ENCODE results near the gene CPM.

Gene CPM

DNA sequence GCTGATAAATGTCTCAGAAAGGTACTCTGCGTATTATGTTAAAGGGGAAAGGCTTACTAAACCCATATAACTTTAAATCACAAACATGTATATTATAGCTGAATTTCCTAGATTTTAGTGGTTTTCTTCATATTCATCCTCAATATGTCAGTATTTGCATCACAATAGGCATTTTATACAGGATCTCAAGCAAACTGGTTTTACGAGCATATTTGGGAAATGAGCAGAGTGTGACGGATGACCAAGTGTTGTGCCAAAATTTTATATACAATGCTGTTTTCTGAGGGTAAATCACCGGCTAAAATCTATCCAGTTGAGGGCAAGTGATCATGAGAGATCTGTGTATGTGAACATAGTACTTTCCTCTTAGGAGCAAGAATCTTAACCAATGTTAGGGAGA lies 8.4 kb downstream of the CPM start:
- TF ChIP-seq, protein P1, sequence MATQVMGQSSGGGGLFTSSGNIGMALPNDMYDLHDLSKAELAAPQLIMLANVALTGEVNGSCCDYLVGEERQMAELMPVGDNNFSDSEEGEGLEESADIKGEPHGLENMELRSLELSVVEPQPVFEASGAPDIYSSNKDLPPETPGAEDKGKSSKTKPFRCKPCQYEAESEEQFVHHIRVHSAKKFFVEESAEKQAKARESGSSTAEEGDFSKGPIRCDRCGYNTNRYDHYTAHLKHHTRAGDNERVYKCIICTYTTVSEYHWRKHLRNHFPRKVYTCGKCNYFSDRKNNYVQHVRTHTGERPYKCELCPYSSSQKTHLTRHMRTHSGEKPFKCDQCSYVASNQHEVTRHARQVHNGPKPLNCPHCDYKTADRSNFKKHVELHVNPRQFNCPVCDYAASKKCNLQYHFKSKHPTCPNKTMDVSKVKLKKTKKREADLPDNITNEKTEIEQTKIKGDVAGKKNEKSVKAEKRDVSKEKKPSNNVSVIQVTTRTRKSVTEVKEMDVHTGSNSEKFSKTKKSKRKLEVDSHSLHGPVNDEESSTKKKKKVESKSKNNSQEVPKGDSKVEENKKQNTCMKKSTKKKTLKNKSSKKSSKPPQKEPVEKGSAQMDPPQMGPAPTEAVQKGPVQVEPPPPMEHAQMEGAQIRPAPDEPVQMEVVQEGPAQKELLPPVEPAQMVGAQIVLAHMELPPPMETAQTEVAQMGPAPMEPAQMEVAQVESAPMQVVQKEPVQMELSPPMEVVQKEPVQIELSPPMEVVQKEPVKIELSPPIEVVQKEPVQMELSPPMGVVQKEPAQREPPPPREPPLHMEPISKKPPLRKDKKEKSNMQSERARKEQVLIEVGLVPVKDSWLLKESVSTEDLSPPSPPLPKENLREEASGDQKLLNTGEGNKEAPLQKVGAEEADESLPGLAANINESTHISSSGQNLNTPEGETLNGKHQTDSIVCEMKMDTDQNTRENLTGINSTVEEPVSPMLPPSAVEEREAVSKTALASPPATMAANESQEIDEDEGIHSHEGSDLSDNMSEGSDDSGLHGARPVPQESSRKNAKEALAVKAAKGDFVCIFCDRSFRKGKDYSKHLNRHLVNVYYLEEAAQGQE (IDR thresholded peaks at IDR 0.05; ENCODE audit: insufficient read depth in 1 of 2, low read depth in 2 of 2, low read length in 2 of 2) = no peak
- TF ChIP-seq SIN3A (IDR thresholded peaks at IDR 0.05; ENCODE audit: borderline replicate concordance, insufficient read depth, low read length) (no peak), FOXP2 (optimal IDR thresholded peaks at IDR 0.05; ENCODE audit: borderline replicate concordance, extremely low read depth, extremely low read length, insufficient read depth) (no peak), TAF1 (IDR thresholded peaks at IDR 0.05; ENCODE audit: borderline replicate concordance, insufficient read depth, low read length) (no peak)

DNA sequence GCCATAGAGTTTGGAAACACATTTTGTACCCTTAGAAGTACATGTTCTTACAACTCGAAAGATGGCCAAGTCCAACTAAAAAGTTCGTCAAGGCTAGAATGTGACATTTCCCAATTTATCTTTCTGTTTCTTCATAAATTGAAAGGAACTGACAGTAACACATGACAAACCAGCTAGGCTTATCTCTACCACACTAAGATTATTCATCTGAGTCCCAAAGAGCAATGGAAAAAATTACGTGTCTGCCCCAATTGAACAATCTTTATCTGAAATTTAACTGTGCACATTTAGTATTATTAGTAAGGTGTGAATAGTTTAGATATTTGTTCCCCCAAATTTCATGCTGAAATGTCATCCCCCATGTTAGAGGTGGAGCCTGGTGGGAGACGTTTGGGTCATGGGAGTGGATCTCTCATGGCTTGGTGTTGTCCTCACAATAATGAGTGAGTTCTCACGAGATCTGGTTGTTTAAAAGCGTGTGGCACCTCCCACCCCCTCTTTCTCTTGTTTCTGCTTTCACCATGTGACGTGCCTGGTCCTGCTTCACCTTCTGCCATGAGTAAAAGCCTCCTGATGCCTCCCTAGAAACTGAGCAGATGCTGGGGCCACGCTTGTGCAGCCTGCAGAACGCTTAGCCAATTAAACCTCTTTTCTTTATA lies 13.3 kb downstream of the CPM start:
- no peak for TF ChIP-seq FOXP2 (optimal IDR thresholded peaks at IDR 0.05; ENCODE audit: borderline replicate concordance, extremely low read depth, extremely low read length, insufficient read depth)
- TF ChIP-seq POLR2AphosphoS5 (IDR thresholded peaks at IDR 0.05; ENCODE audit: low read depth, low read length) = no peak
- no peak for TF ChIP-seq TAF1 (IDR thresholded peaks at IDR 0.05; ENCODE audit: borderline replicate concordance, insufficient read depth, low read length)
- TF ChIP-seq SIN3A (IDR thresholded peaks at IDR 0.05; ENCODE audit: borderline replicate concordance, insufficient read depth, low read length) = no peak
- TF ChIP-seq, protein P1 (IDR thresholded peaks at IDR 0.05; ENCODE audit: insufficient read depth in 1 of 2, low read depth in 2 of 2, low read length in 2 of 2) = no peak

DNA sequence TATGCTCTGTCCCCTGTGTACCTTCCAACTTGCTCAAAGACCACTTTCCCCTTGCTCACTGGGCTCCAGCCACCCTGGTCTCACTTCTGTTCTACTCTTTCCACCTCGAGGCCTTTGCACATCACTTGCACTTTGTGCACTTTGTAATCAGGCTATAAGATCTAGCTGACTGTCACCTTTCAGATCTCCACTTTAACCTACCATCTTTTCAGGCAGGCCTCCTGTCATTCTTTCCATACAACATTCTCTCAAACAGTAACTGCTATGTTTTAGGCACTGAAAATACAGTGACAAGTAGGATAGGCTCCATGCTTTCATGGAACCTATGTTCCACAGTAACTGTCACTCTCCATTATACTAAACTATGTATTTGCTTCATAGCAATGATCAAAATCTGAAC lies 14.0 kb downstream of the CPM start:
- TF ChIP-seq FOXP2 (optimal IDR thresholded peaks at IDR 0.05; ENCODE audit: borderline replicate concordance, extremely low read depth, extremely low read length, insufficient read depth) = no peak
- no peak for TF ChIP-seq TAF1 (IDR thresholded peaks at IDR 0.05; ENCODE audit: borderline replicate concordance, insufficient read depth, low read length)
- TF ChIP-seq, protein P1 (IDR thresholded peaks at IDR 0.05; ENCODE audit: insufficient read depth in 1 of 2, low read depth in 2 of 2, low read length in 2 of 2) = no peak
- TF ChIP-seq POLR2AphosphoS5 (IDR thresholded peaks at IDR 0.05; ENCODE audit: low read depth, low read length) = no peak
- TF ChIP-seq SIN3A (IDR thresholded peaks at IDR 0.05; ENCODE audit: borderline replicate concordance, insufficient read depth, low read length) = no peak

DNA sequence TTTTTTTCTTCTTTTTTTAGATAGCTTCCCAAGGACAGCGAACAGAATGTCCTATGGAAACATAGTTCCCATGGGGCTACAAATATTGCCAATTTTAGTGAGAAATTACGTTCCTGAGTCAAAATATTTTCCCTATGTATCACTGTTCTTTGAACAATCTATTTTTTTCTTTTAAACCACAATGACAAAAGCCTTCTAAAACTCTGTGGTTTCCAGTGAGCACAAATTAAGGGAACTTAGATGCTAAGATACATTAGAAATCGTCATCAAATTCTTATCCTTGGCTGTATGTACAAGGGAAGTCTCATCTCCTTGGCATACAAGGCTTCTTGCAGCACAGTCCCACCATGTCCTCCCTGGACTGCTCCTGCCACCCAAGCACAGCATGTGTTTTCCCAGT lies 17.9 kb downstream of the CPM start:
- TF ChIP-seq, protein P1 (IDR thresholded peaks at IDR 0.05; ENCODE audit: insufficient read depth in 1 of 2, low read depth in 2 of 2, low read length in 2 of 2) = no peak
- TF ChIP-seq FOXP2 (optimal IDR thresholded peaks at IDR 0.05; ENCODE audit: borderline replicate concordance, extremely low read depth, extremely low read length, insufficient read depth) (no peak), POLR2AphosphoS5 (IDR thresholded peaks at IDR 0.05; ENCODE audit: low read depth, low read length) (no peak), TAF1 (IDR thresholded peaks at IDR 0.05; ENCODE audit: borderline replicate concordance, insufficient read depth, low read length) (no peak), SIN3A (IDR thresholded peaks at IDR 0.05; ENCODE audit: borderline replicate concordance, insufficient read depth, low read length) (no peak)

All from PFSK-1 (cell line).